ENCODE results near the gene EIF3F. TPM values are rescaled to one million over a fixed set of nuclear protein-coding genes. Genes with fewer than 3 reads are reported as not detected.
A peak's percentile ranks its signal among the peaks of the same experiment; 100 is the strongest.

The EIF3F gene
- total and polyA plus RNA-seq, 2 of the 4 experiments (the other 2 are of a cell fraction): 279 to 306 TPM

DNA sequence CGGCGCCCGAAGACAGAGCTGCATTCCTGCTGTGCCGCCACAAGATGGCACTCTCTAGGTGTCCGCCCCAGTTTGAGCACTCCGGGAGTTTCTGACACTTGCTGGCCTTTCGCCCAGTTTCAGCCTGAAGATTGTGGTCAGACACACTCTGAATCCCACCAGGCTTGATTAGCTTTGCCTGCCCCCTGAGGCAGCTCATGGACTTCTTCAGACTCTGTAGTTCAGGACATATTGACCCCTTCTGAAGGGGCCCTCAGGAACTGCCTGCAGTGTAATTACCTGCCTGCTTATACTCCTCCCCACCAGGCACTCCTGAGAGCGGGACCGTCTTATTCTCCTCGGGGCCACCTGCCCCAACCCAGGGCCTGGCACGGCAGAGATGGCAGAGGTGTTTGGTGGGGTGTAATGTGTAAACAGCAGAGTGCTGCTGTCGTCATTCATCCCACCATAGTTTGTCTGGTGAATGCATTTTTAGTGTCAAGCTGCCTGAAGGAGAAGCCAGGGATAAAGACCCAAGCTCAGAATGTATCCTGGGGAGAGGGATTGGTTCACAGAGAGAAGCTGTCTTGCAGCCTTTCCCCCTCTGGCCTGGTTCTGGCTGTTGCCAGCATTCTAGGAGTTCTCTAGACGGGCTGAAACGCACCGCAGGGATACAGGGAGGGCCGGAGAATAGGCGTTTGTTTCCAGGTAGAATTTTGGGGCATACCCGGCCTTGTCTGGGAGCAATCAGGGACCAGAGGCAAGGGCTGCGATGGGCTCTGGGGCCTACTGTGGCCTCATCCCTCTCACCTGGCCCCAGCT is 46.4 kb downstream of the EIF3F start:
- Histone ChIP-seq H2AK5ac (ENCODE audit: low read depth, low read length) (no peak overlapping the region), H3K56ac (ENCODE audit: extremely low read depth, insufficient read depth, low read length) (no peak overlapping the region), H3K36me3 (ENCODE audit: control insufficient read depth, insufficient read depth, low read length) (no peaks in the 10 kb centered on the region), H3K9ac (ENCODE audit: low read depth, low read length) (no peak overlapping the region), H3K4me2 (ENCODE audit: low read depth, low read length) (no peak overlapping the region), H3K79me1 (ENCODE audit: low read depth in 1 of 2, low read length in 2 of 2) (no peaks in the 10 kb centered on the region), H4K20me1 (ENCODE audit: insufficient read depth, low read length) (no peaks in the 10 kb centered on the region), H2BK15ac (ENCODE audit: low read depth, low read length) (no peak overlapping the region), H2AFZ (replicated peaks; ENCODE audit: low read length, poor library complexity) (peak overlapping the region; percentile 92), H2BK120ac (ENCODE audit: low read depth, low read length) (no peak overlapping the region), H3K4me1 (ENCODE audit: control insufficient read depth, insufficient read depth, low read length) (0 out of 2 replicates have a peak, but pooled peaks cover 1% of the 10 kb centered on the region), H3K14ac (replicated peaks; ENCODE audit: low read depth, low read length) (no peak overlapping the region), H2AK9ac (replicated peaks; ENCODE audit: low read depth, low read length, poor library complexity) (peak overlapping the region; percentile 52), H2BK20ac (ENCODE audit: low read depth, low read length) (no peak overlapping the region), H3K27me3 (ENCODE audit: control insufficient read depth, insufficient read depth, low read length) (peaks cover 4% of the 10 kb centered on the region; the same call in 1 of the 2 replicates), H3K18ac (ENCODE audit: low read depth, low read length) (no peak overlapping the region), H2BK5ac (ENCODE audit: low read depth, low read length, poor library complexity, severe bottlenecking) (no peak overlapping the region), H3K27ac (ENCODE audit: insufficient read depth, low read length) (no peak overlapping the region), H3K9me3 (ENCODE audit: control insufficient read depth, insufficient read depth, low read length) (no peaks in the 10 kb centered on the region), H3K4ac (ENCODE audit: low read depth, low read length) (no peak overlapping the region), H4K5ac (ENCODE audit: low read depth, low read length) (no peak overlapping the region), H3K23ac (ENCODE audit: low read depth, low read length) (no peak overlapping the region), H3K4me3 (ENCODE audit: insufficient read depth, low read depth, low read length) (no peak overlapping the region), H4K91ac (ENCODE audit: insufficient read depth, low read depth, low read length) (no peak overlapping the region), H4K8ac (ENCODE audit: low read depth in 2 of 2, low read length in 2 of 2) (no peak overlapping the region), H3K9me1 (ENCODE audit: insufficient read depth, low read length) (no peaks in the 10 kb centered on the region)
- ATAC-seq (ENCODE audit: low read depth) (peak; percentile 98), DNase-seq (peak; percentile 84)
- POLR2A ChIA-PET (ENCODE audit: unreplicated experiment): no interaction called here
- dilution Hi-C loops (cut with HindIII; ENCODE audit: low sequenced_read_pairs, unreplicated experiment): no loop called here
- 62% methylated on average over 10 of the region's 19 CpGs; no CpG with 5 or more reads in 1 of the 2 experiments for WGBS, 2 experiments (ENCODE audit: extremely low coverage in 2 of 2, insufficient read length in 1 of 2)
- TF ChIP-seq RAD21 (IDR thresholded peaks at IDR 0.05; ENCODE audit: low read length): peak; percentile 91
- TF ChIP-seq, protein P1, sequence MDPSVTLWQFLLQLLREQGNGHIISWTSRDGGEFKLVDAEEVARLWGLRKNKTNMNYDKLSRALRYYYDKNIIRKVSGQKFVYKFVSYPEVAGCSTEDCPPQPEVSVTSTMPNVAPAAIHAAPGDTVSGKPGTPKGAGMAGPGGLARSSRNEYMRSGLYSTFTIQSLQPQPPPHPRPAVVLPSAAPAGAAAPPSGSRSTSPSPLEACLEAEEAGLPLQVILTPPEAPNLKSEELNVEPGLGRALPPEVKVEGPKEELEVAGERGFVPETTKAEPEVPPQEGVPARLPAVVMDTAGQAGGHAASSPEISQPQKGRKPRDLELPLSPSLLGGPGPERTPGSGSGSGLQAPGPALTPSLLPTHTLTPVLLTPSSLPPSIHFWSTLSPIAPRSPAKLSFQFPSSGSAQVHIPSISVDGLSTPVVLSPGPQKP (IDR thresholded peaks at IDR 0.05; ENCODE audit: borderline replicate concordance, low read depth, low read length): no peak
- no peak for TF ChIP-seq CEBPB (IDR thresholded peaks at IDR 0.05; ENCODE audit: low read depth, low read length)
- no peak for TF ChIP-seq RCOR1 (IDR thresholded peaks at IDR 0.05; ENCODE audit: insufficient replicate concordance, low read length)
- no peak for TF ChIP-seq MXI1 (IDR thresholded peaks at IDR 0.05; ENCODE audit: borderline replicate concordance, low read depth, low read length)
- no peak for TF ChIP-seq POLR2A (IDR thresholded peaks at IDR 0.05; ENCODE audit: low read depth, low read length)
- TF ChIP-seq, protein P2, sequence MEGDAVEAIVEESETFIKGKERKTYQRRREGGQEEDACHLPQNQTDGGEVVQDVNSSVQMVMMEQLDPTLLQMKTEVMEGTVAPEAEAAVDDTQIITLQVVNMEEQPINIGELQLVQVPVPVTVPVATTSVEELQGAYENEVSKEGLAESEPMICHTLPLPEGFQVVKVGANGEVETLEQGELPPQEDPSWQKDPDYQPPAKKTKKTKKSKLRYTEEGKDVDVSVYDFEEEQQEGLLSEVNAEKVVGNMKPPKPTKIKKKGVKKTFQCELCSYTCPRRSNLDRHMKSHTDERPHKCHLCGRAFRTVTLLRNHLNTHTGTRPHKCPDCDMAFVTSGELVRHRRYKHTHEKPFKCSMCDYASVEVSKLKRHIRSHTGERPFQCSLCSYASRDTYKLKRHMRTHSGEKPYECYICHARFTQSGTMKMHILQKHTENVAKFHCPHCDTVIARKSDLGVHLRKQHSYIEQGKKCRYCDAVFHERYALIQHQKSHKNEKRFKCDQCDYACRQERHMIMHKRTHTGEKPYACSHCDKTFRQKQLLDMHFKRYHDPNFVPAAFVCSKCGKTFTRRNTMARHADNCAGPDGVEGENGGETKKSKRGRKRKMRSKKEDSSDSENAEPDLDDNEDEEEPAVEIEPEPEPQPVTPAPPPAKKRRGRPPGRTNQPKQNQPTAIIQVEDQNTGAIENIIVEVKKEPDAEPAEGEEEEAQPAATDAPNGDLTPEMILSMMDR (conservative IDR thresholded peaks at IDR 0.05; ENCODE audit: low read depth, low read length): peak; percentile 95
- TF ChIP-seq FOS (IDR thresholded peaks at IDR 0.05; ENCODE audit: low read depth, low read length): no peak
- TF ChIP-seq, protein P3, sequence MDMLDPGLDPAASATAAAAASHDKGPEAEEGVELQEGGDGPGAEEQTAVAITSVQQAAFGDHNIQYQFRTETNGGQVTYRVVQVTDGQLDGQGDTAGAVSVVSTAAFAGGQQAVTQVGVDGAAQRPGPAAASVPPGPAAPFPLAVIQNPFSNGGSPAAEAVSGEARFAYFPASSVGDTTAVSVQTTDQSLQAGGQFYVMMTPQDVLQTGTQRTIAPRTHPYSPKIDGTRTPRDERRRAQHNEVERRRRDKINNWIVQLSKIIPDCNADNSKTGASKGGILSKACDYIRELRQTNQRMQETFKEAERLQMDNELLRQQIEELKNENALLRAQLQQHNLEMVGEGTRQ (IDR thresholded peaks at IDR 0.05; ENCODE audit: low read depth, low read length): no peak
- no peak for TF ChIP-seq MAFK (IDR thresholded peaks at IDR 0.05; ENCODE audit: low read depth, low read length)
- peak; percentile 98 for TF ChIP-seq SMC3 (IDR thresholded peaks at IDR 0.05; ENCODE audit: low read depth, low read length)
- TF ChIP-seq MAZ (IDR thresholded peaks at IDR 0.05; ENCODE audit: borderline replicate concordance, low read depth, low read length): no peak
- TF ChIP-seq BHLHE40 (IDR thresholded peaks at IDR 0.05; ENCODE audit: low read depth, low read length): no peak
- no peak for TF ChIP-seq NFE2L2 (IDR thresholded peaks at IDR 0.05; ENCODE audit: low read depth, low read length)
- in situ Hi-C loops (cut with MboI; ENCODE audit: low sequenced_read_pairs): loop anchor here (10.0 kb wide), 1 partner anchor 61 kb away; no protein-coding TSS in a partner anchor
- CTCF ChIA-PET: interaction anchor here (0.6 to 2.3 kb wide), 19 partner anchors 8 to 551 kb away, joined by 3 to 27 read pairs (median 3); no protein-coding TSS in a partner anchor
- no TSS peak for BruUV-seq (replicated peaks)
- intact Hi-C loops (cut with micrococcal nuclease): loop anchor here (1.0 kb wide), 4 partner anchors 27 to 66 kb away; no protein-coding TSS in a partner anchor
